ENCODE measurements around the gene SCRN1.

The SCRN1 gene

GRCh38 chr7:30003098-30003497, 13.5 kb upstream of the SCRN1 start:
- no peak for DNase-seq

GRCh38 chr7:30001998-30002397, 12.4 kb upstream of the SCRN1 start:
- no peak for DNase-seq

GRCh38 chr7:29998489-29998888, 8.9 kb upstream of the SCRN1 start:
- DNase-seq: no peak

GRCh38 chr7:29996321-29996720, 6.7 kb upstream of the SCRN1 start:
- DNase-seq: no peak

- DNase-seq: no peak
Measured at GRCh38 chr7:29995652-29996051, 6.1 kb upstream of the SCRN1 start.

- DNase-seq: no peak
Measured at GRCh38 chr7:29993140-29993539, 3.5 kb upstream of the SCRN1 start.

GRCh38 chr7:29991937-29992336, 2.3 kb upstream of the SCRN1 start:
- no peak for DNase-seq

- no peak for DNase-seq
Measured at GRCh38 chr7:29990931-29991330, 1.3 kb upstream of the SCRN1 start.

- peak; percentile 58 for DNase-seq
Measured at GRCh38 chr7:29988424-29989256, 961 bp downstream of the SCRN1 start.

- DNase-seq: peak; percentile 50
Measured at GRCh38 chr7:29987811-29988317, 1.7 kb downstream of the SCRN1 start.

GRCh38 chr7:29987083-29987482, 2.5 kb downstream of the SCRN1 start:
- no peak for DNase-seq

- DNase-seq: no peak
Measured at GRCh38 chr7:29980151-29980550, 9.4 kb downstream of the SCRN1 start.

GRCh38 chr7:29977886-29978651, 11.5 kb downstream of the SCRN1 start:
- no peak for DNase-seq

- DNase-seq: no peak
Measured at GRCh38 chr7:29976673-29977415, 12.8 kb downstream of the SCRN1 start.

- DNase-seq: no peak
Measured at GRCh38 chr7:29976266-29976665, 13.3 kb downstream of the SCRN1 start.

- DNase-seq: no peak
Measured at GRCh38 chr7:29975561-29975960, 14.0 kb downstream of the SCRN1 start.

GRCh38 chr7:29974286-29974685, 15.3 kb downstream of the SCRN1 start:
- DNase-seq: no peak

GRCh38 chr7:29972315-29972669, 17.3 kb downstream of the SCRN1 start:
- DNase-seq: no peak

GRCh38 chr7:29971566-29972314, 17.9 kb downstream of the SCRN1 start:
- DNase-seq: no peak

- DNase-seq: peak; percentile 13
Measured at GRCh38 chr7:29970158-29970557, 19.4 kb downstream of the SCRN1 start.

- DNase-seq: no peak
Measured at GRCh38 chr7:29969738-29970137, 19.9 kb downstream of the SCRN1 start.

- DNase-seq: no peak
Measured at GRCh38 chr7:29968683-29969395, 20.8 kb downstream of the SCRN1 start.

All from NCI-H510A treated with DMSO at 0.1 percent for 48 hours (cell line).